HepG2 (cell line): ENCODE data around the gene TBC1D20. TPM values are rescaled to one million over a fixed set of nuclear protein-coding genes. Genes with fewer than 3 reads are reported as not detected.

ENCODE experiments used
- CREM ChIP-seq, 2 experiments: sonication (generic) in 1 of 2; formaldehyde crosslinking in 1 of 2; IDR thresholded peaks; 2 replicates each; pipeline versions ENCODE4 v1.4.0 to v1.6.1; 2016 to 2020; ENCODE audit warnings: antibody characterized with exemption in 1 of 2, mild to moderate bottlenecking in 1 of 2, missing genetic modification reagents in 1 of 2
- IRF2 ChIP-seq: IDR thresholded peaks from 2 replicates; pipeline ENCODE4 v1.6.1; 2018; ENCODE audit warnings: missing genetic modification reagents, missing compliant biosample characterization
- JARID2 ChIP-seq: sonication (generic); formaldehyde crosslinking; IDR thresholded peaks from 2 replicates; pipeline ENCODE4 v1.8.1; 2023; ENCODE audit warnings: missing genetic modification reagents, inconsistent platforms; ENCODE audit not compliant: insufficient replicate concordance
- MTA1 ChIP-seq: sonication (generic); formaldehyde crosslinking; IDR thresholded peaks from 2 replicates; pipeline ENCODE4 v1.4.0; 2020; ENCODE audit warnings: missing genetic modification reagents, mild to moderate bottlenecking, borderline replicate concordance
- MXI1 ChIP-seq: IDR thresholded peaks from 3 replicates; pipeline ENCODE4 v1.6.1; 2012; ENCODE audit warnings: low read depth, low read length, inconsistent platforms, borderline replicate concordance
- RFX1 ChIP-seq: fragments of 450-650 bp; IDR thresholded peaks from 2 replicates; pipeline ENCODE4 v1.6.1; 2017
- RXRA ChIP-seq: sonication (generic); formaldehyde crosslinking; IDR thresholded peaks from 2 replicates; pipeline ENCODE4 v1.5.1; 2020; ENCODE audit warnings: missing genetic modification reagents
- SIN3A ChIP-seq: IDR thresholded peaks from 2 replicates; pipeline ENCODE4 v1.6.1; 2011; ENCODE audit warnings: low read depth, mild to moderate bottlenecking, control low read depth, low read length, borderline replicate concordance
- SOX5 ChIP-seq: IDR thresholded peaks from 2 replicates; pipeline ENCODE4 v1.6.1; 2016; ENCODE audit warnings: borderline replicate concordance
- ZFYVE20 ChIP-seq: sonication (generic); formaldehyde crosslinking; IDR thresholded peaks from 2 replicates; pipeline ENCODE4 v1.8.0; 2023; ENCODE audit warnings: low read depth, mild to moderate bottlenecking, moderate library complexity, missing genetic modification reagents, borderline replicate concordance
- polyA plus RNA-seq, 8 experiments: library from polyadenylated mRNA; depleted of rRNA in 3 of 8; stranded (reverse) in 7 of 8; unstranded in 1 of 8; fragments of >200 nt; fragmentation: Illumina TruSeq in 4 of 8; extraction: Trizol in 4 of 8; gene quantifications; 2 replicates each; pipeline versions ENCODE4 v1.2.1 to v1.2.3, GENCODE V29; 2011 to 2016; ENCODE audit warnings: low read depth in 4 of 8, missing spikeins in 1 of 8, mixed read lengths in 1 of 8; ENCODE audit not compliant: insufficient read depth in 1 of 8
- total RNA-seq, 5 experiments: library from RNA; depleted of rRNA; stranded (reverse); fragments of >200 nt; fragmentation: Illumina TruSeq; extraction: Trizol; gene quantifications; 2 replicates each; pipeline ENCODE4 v1.2.3, GENCODE V29; 2016; ENCODE audit warnings: low read depth in 1 of 5
- TF ChIP-seq, protein P1 (sequence below), 2 experiments: sonication (generic) in 1 of 2; formaldehyde crosslinking in 1 of 2; IDR thresholded peaks; 2 replicates each; pipeline versions ENCODE4 v1.4.0 to v1.6.1; 2016 to 2020; ENCODE audit warnings: borderline replicate concordance in 1 of 2, low read depth in 1 of 2, mild to moderate bottlenecking in 1 of 2, missing genetic modification reagents in 1 of 2
- TF ChIP-seq, protein P2 (sequence below): sonication (generic); formaldehyde crosslinking; IDR thresholded peaks from 2 replicates; pipeline ENCODE4 v1.4.0; 2020; ENCODE audit warnings: missing genetic modification reagents, mild to moderate bottlenecking, borderline replicate concordance
- TF ChIP-seq, protein P3 (sequence below): sonication (generic); formaldehyde crosslinking; IDR thresholded peaks from 2 replicates; pipeline ENCODE4 v1.4.0; 2020; ENCODE audit warnings: missing genetic modification reagents, borderline replicate concordance
- TF ChIP-seq, protein P4 (sequence below): IDR thresholded peaks from 2 replicates; pipeline ENCODE4 v1.6.1; 2016

The TBC1D20 gene
- total and polyA plus RNA-seq, 2 of the 13 experiments (the other 11 are each of a cell fraction or from before 2014, with no cell fraction given), result 36.6 to 47.1 TPM

DNA sequence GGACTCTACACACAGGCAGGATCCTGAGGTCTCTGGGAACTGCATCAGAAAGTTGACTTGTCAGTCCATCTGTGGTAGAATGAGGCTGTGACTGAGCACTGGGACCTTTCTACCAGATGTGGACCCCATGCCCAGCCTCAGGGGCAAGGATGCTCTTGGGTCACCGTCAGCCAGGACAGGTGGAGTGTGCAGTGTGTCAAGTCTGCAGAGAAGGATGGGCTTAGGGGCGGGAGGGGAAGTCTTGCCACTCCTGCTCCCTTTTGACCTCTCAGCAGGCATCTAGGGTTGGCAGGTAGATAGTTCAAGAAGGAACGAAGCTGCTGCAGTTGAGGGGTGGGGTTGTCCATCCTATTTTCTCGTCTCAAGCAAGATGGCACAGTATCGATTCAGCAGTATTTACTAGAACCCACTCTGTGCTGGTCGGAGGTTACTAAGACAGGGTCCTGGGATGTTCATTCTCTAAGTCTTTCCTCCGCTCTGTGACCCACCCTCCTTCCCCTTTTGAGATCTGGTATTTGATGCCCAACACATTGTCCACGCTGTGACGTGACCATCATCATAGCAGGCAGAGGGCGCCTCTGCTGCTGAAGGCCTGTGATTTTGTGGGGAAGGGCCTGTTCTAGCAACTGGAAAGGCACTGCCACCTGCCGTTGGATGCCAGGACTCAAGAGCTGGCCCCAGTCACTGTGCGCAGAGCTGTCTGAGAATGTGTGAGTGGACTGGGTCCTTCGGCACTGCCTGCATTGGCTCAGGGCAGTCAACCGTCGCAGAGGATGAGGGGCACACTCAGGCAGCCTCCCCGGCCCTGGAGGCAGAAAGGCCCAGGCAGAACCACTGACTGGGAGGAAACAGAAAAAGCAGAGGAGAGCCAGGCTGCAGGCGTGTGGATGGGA, 31.1 kb downstream of the TBC1D20 start (continued):
- TF ChIP-seq IRF2, result peak; percentile 91
- peak; percentile 64; the same call in 1 of the 2 replicates for TF ChIP-seq CREM (IDR thresholded peaks at IDR 0.05)
- TF ChIP-seq CREM (CRISPR knock-in tag; IDR thresholded peaks at IDR 0.05), result peak; percentile 63; the same call in 1 of the 2 replicates
- TF ChIP-seq MTA1, result peak; percentile 76; the same call in 1 of the 2 replicates
- TF ChIP-seq MXI1, result peak; percentile 57; the same call in 1 of the 3 replicates
- TF ChIP-seq JARID2, result peak; percentile 91
- TF ChIP-seq, protein P1, sequence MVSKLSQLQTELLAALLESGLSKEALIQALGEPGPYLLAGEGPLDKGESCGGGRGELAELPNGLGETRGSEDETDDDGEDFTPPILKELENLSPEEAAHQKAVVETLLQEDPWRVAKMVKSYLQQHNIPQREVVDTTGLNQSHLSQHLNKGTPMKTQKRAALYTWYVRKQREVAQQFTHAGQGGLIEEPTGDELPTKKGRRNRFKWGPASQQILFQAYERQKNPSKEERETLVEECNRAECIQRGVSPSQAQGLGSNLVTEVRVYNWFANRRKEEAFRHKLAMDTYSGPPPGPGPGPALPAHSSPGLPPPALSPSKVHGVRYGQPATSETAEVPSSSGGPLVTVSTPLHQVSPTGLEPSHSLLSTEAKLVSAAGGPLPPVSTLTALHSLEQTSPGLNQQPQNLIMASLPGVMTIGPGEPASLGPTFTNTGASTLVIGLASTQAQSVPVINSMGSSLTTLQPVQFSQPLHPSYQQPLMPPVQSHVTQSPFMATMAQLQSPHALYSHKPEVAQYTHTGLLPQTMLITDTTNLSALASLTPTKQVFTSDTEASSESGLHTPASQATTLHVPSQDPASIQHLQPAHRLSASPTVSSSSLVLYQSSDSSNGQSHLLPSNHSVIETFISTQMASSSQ (IDR thresholded peaks at IDR 0.05; ENCODE audit: low read depth), result no peak
- TF ChIP-seq, protein P1 (CRISPR knock-in tag; IDR thresholded peaks at IDR 0.05; ENCODE audit: borderline replicate concordance), result peak; percentile 45; the same call in 1 of the 2 replicates
- TF ChIP-seq, protein P2, sequence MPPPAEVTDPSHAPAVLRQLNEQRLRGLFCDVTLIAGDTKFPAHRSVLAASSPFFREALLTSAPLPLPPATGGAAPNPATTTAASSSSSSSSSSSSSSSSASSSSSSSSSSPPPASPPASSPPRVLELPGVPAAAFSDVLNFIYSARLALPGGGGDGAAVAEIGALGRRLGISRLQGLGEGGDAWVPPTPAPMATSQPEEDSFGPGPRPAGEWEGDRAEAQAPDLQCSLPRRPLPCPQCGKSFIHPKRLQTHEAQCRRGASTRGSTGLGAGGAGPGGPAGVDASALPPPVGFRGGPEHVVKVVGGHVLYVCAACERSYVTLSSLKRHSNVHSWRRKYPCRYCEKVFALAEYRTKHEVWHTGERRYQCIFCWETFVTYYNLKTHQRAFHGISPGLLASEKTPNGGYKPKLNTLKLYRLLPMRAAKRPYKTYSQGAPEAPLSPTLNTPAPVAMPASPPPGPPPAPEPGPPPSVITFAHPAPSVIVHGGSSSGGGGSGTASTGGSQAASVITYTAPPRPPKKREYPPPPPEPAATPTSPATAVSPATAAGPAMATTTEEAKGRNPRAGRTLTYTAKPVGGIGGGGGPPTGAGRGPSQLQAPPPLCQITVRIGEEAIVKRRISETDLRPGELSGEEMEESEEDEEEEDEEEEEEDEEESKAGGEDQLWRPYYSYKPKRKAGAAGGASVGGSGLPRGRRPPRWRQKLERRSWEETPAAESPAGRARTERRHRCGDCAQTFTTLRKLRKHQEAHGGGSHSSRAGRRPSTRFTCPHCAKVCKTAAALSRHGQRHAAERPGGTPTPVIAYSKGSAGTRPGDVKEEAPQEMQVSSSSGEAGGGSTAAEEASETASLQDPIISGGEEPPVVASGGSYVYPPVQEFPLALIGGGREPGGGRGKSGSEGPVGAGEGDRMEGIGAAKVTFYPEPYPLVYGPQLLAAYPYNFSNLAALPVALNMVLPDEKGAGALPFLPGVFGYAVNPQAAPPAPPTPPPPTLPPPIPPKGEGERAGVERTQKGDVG (CRISPR knock-in tag), result peak; percentile 49; the same call in 1 of the 2 replicates
- TF ChIP-seq RFX1, result no peak
- no peak for TF ChIP-seq SIN3A
- TF ChIP-seq, protein P3, sequence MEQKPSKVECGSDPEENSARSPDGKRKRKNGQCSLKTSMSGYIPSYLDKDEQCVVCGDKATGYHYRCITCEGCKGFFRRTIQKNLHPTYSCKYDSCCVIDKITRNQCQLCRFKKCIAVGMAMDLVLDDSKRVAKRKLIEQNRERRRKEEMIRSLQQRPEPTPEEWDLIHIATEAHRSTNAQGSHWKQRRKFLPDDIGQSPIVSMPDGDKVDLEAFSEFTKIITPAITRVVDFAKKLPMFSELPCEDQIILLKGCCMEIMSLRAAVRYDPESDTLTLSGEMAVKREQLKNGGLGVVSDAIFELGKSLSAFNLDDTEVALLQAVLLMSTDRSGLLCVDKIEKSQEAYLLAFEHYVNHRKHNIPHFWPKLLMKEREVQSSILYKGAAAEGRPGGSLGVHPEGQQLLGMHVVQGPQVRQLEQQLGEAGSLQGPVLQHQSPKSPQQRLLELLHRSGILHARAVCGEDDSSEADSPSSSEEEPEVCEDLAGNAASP (CRISPR knock-in tag), result peak; percentile 81
- TF ChIP-seq SOX5, result peak; percentile 74; the same call in 1 of the 2 replicates
- TF ChIP-seq RXRA (CRISPR knock-in tag), result peak; percentile 63; the same call in 1 of the 2 replicates
- TF ChIP-seq, protein P4, sequence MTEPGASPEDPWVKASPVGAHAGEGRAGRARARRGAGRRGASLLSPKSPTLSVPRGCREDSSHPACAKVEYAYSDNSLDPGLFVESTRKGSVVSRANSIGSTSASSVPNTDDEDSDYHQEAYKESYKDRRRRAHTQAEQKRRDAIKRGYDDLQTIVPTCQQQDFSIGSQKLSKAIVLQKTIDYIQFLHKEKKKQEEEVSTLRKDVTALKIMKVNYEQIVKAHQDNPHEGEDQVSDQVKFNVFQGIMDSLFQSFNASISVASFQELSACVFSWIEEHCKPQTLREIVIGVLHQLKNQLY (CRISPR knock-in tag), result peak; percentile 64; the same call in 1 of the 2 replicates
- 0 out of 2 replicates have a peak, but pooled peaks have one; percentile 39 for TF ChIP-seq ZFYVE20
